GM23338 (cell line): Measurements from ENCODE around the gene DOP1A.

Source experiments
- CREB1 ChIP-seq: fragments of 250-450 bp; sonication (Bioruptor Pico); IDR thresholded peaks from 2 replicates; pipeline ENCODE4 v1.5.0; 2020; ENCODE audit warnings: low read depth, mild to moderate bottlenecking, moderate library complexity
- CTCF ChIP-seq, 2 experiments: fragments of 200-600 bp in 1 of 2; sonication (generic) in 1 of 2; conservative IDR thresholded peaks; 2 replicates each; pipeline versions ENCODE4 v1.5.1 to v1.6.1; 2016 to 2017; ENCODE audit warnings: antibody characterized with exemption in 2 of 2, low read depth in 2 of 2, mild to moderate bottlenecking in 2 of 2, moderate library complexity in 1 of 2
- EZH2 ChIP-seq: fragments of 200-600 bp; sonication (generic); IDR thresholded peaks from one replicate; pipeline ENCODE4 v1.8.0; 2017; ENCODE audit warnings: antibody characterized with exemption, mild to moderate bottlenecking, low read depth; ENCODE audit not compliant: unreplicated experiment
- EZH2phosphoT487 ChIP-seq: fragments of 200-600 bp; sonication (generic); IDR thresholded peaks from one replicate; pipeline ENCODE4 v1.8.1; 2018; ENCODE audit warnings: antibody characterized with exemption; ENCODE audit not compliant: unreplicated experiment
- POLR2AphosphoS5 ChIP-seq: IDR thresholded peaks from 2 replicates; pipeline ENCODE4 v1.6.1; 2016; ENCODE audit warnings: antibody characterized with exemption, low read depth
- REST ChIP-seq: IDR thresholded peaks from one replicate; pipeline ENCODE4 v1.6.1; 2018; ENCODE audit warnings: antibody characterized with exemption; ENCODE audit not compliant: unreplicated experiment
- STAT1 ChIP-seq: IDR thresholded peaks from one replicate; pipeline ENCODE4 v1.6.1; 2016; ENCODE audit warnings: antibody characterized with exemption; ENCODE audit not compliant: unreplicated experiment
- ZNF114 ChIP-seq: fragments of 250-450 bp; sonication (Bioruptor Pico); IDR thresholded peaks from 2 replicates; pipeline ENCODE4 v1.5.0; 2020; ENCODE audit warnings: mild to moderate bottlenecking, moderate library complexity
- ZNF462 ChIP-seq: fragments of 250-450 bp; sonication (Bioruptor Pico); IDR thresholded peaks from 2 replicates; pipeline ENCODE4 v1.5.0; 2020; ENCODE audit warnings: mild to moderate bottlenecking, moderate library complexity

- TF ChIP-seq REST (no peak), CTCF (conservative IDR thresholded peaks at IDR 0.05; ENCODE audit: low read depth in 2 of 2) (peak; percentile 69 to 92), CREB1 (no peak), EZH2phosphoT487 (no peak), EZH2 (no peak), POLR2AphosphoS5 (no peak), ZNF462 (CRISPR knock-in tag) (no peak), ZNF114 (CRISPR knock-in tag) (no peak), STAT1 (no peak)
Observed at GRCh38 chr6:83215131-83216047, 147.9 kb downstream of the DOP1A start.
